ENCODE measurements around the gene CUBN. TPM values are rescaled to one million over a fixed set of nuclear protein-coding genes. Genes with fewer than 3 reads are reported as not detected.

Gene CUBN
- total and polyA plus RNA-seq, 2 of the 13 experiments (the other 11 are each of a cell fraction or from before 2014, with no cell fraction given): 0.27 to 0.32 TPM

- Histone ChIP-seq H4K20me1 (ENCODE audit: insufficient read depth, low read length) (no peaks in the 10 kb centered on the region), H3K27ac (ENCODE audit: extremely low read length, insufficient read depth, low read length) (no peak overlapping the region), H3K4me2 (ENCODE audit: low read depth, low read length) (no peak overlapping the region; the same call in 1 of the 2 replicates), H3K9ac (ENCODE audit: insufficient read depth, low read depth, low read length) (no peak overlapping the region), H2AFZ (ENCODE audit: low read length) (no peak overlapping the region), H3K4me1 (ENCODE audit: insufficient read depth, low read length) (peaks cover 16% of the 10 kb centered on the region), H3K9me3 (ENCODE audit: low read length) (no peaks in the 10 kb centered on the region), H3K36me3 (replicated peaks in 1 of 2; ENCODE audit: control insufficient read depth in 1 of 2, insufficient read depth in 2 of 2, low read length in 2 of 2) (no peaks in the 10 kb centered on the region), H3K4me3 (replicated peaks in 1 of 3; ENCODE audit: insufficient read depth in 1 of 3, low read depth in 2 of 3, low read length in 3 of 3) (no peak overlapping the region), H3K79me2 (ENCODE audit: insufficient read depth, low read length) (no peaks in the 10 kb centered on the region), H3K27me3 (ENCODE audit: control insufficient read depth in 1 of 2, insufficient read depth in 2 of 2, low read length in 2 of 2) (no peaks in the 10 kb centered on the region)
- ChIA-PET POLR2A (no interaction called here), CTCF (ENCODE audit: low intra/inter-chr PET ratio, low total read pairs) (no interaction called here)
- intact Hi-C loops (cut with micrococcal nuclease; ENCODE audit: unreplicated experiment): no loop called here
- DNase-seq (ENCODE audit: low spot score): peak; percentile 9
- no TSS peak for BruUV-seq (replicated peaks)
- no peak for FAIRE-seq
- in situ Hi-C loops (cut with HindIII; ENCODE audit: extremely low pct_ligation_motif_present, low pct_unique_long_range_greater_than_20kb): no loop called here
- 10% methylated on average over 5 of the region's 5 CpGs for WGBS (ENCODE audit: low lambda C conversion rate)
- TF ChIP-seq ZNF709 (CRISPR knock-in tag; IDR thresholded peaks at IDR 0.05) (no peak), DR1 (CRISPR knock-in tag; IDR thresholded peaks at IDR 0.05) (no peak), MNT (IDR thresholded peaks at IDR 0.05) (peak; percentile 54), NR2F2 (IDR thresholded peaks at IDR 0.05; ENCODE audit: borderline replicate concordance, low read depth) (no peak), HNF1A (IDR thresholded peaks at IDR 0.05; ENCODE audit: low read depth) (peak; percentile 33; the same call in 1 of the 2 replicates), HNF1A (CRISPR knock-in tag; IDR thresholded peaks at IDR 0.05; ENCODE audit: borderline replicate concordance) (no peak; the same call in 1 of the 2 replicates), SOX13 (IDR thresholded peaks at IDR 0.05) (no peak), SOX13 (CRISPR knock-in tag; conservative IDR thresholded peaks at IDR 0.05 in 1 of 2, IDR thresholded peaks at IDR 0.05 in 1 of 2) (peak in 1 of 2 experiments; percentile 34; a peak in 1 of 4 replicates), ZNF577 (CRISPR knock-in tag; IDR thresholded peaks at IDR 0.05; ENCODE audit: borderline replicate concordance, low read depth) (no peak), SATB2 (CRISPR knock-in tag; IDR thresholded peaks at IDR 0.05) (no peak), PHF21A (CRISPR knock-in tag; IDR thresholded peaks at IDR 0.05) (no peak), ZNF333 (CRISPR knock-in tag; IDR thresholded peaks at IDR 0.05; ENCODE audit: borderline replicate concordance) (no peak)
- no peak for ATAC-seq
Measured at GRCh38 chr10:17138460-17139042, 8.9 kb upstream of the CUBN start.
